OCI-LY7 (cell line): Measurements from ENCODE around the gene TBC1D17. TPM values are rescaled to one million over a fixed set of nuclear protein-coding genes. Genes with fewer than 3 reads are reported as not detected.

Experiments
- BruUV-seq: library from RNA; stranded (reverse); fragments of 400-500 nt; replicated peaks from 2 replicates; lab custom pipeline; 2021; lab: Mats Ljungman, UMichigan
- CTCF ChIA-PET: fragments of 300-600 bp; sonication (Branson Sonifier 250); formaldehyde crosslinking; loops from one replicate; lab custom pipeline; 2022; ENCODE audit warnings: antibody characterized with exemption; ENCODE audit not compliant: unreplicated experiment; lab: Charles Lee
- POLR2A ChIA-PET: fragments of 300-600 bp; sonication (Branson Sonifier 250); formaldehyde crosslinking; loops from one replicate; lab custom pipeline; 2022; ENCODE audit warnings: antibody characterized with exemption; lab: Charles Lee
- DNase-seq: peaks from one replicate; pipeline ENCODE4 v3.0.0-alpha.2; 2015; ENCODE audit warnings: low spot score
- H2AFZ ChIP-seq: fragments of 200-600 bp; sonication (generic), shearing (Covaris generic); 2 replicates; pipeline ENCODE4 v1.6.1; 2014; ENCODE audit warnings: mild to moderate bottlenecking, antibody characterized with exemption, low read length, moderate library complexity
- H3K27ac ChIP-seq: fragments of 200-600 bp; sonication (generic); 2 replicates; pipeline ENCODE4 v1.5.1; 2014; ENCODE audit warnings: mixed run types, low read depth, mild to moderate bottlenecking, moderate library complexity, low read length, inconsistent platforms; ENCODE audit not compliant: poor library complexity, severe bottlenecking
- H3K36me3 ChIP-seq: fragments of 200-600 bp; sonication (generic); 2 replicates; pipeline ENCODE4 v1.6.1; 2014; ENCODE audit warnings: mild to moderate bottlenecking, antibody characterized with exemption, low read length, moderate library complexity, mixed read lengths; ENCODE audit not compliant: insufficient read depth
- H3K4me1 ChIP-seq: fragments of 200-600 bp; sonication (generic); 2 replicates; pipeline ENCODE4 v1.5.1; 2014; ENCODE audit warnings: mild to moderate bottlenecking, low read length; ENCODE audit not compliant: insufficient read depth, poor library complexity, severe bottlenecking
- H3K4me2 ChIP-seq: fragments of 200-600 bp; sonication (generic); 2 replicates; pipeline ENCODE4 v1.6.1; 2014; ENCODE audit warnings: mild to moderate bottlenecking, low read length
- H3K4me3 ChIP-seq: fragments of 200-600 bp; sonication (generic); 2 replicates; pipeline ENCODE4 v1.5.1; 2014; ENCODE audit warnings: mild to moderate bottlenecking, low read depth, low read length; ENCODE audit not compliant: poor library complexity, severe bottlenecking
- H3K79me2 ChIP-seq: fragments of 200-600 bp; sonication (generic); 2 replicates; pipeline ENCODE4 v1.6.1; 2016; ENCODE audit warnings: low read depth, mild to moderate bottlenecking, low read length, moderate library complexity, mixed read lengths; ENCODE audit not compliant: insufficient read depth
- H3K9me2 ChIP-seq: fragments of 200-600 bp; sonication (generic); 2 replicates; pipeline ENCODE4 v1.6.1; 2016; ENCODE audit warnings: mild to moderate bottlenecking, low read length, mixed read lengths; ENCODE audit not compliant: insufficient read depth
- H3K9me3 ChIP-seq: fragments of 200-600 bp; sonication (generic); 2 replicates; pipeline ENCODE4 v1.6.1; 2014; ENCODE audit warnings: mild to moderate bottlenecking, mixed run types, low read length, mixed read lengths
- H4K20me1 ChIP-seq: fragments of 200-600 bp; sonication (generic); 2 replicates; pipeline ENCODE4 v1.6.1; 2014; ENCODE audit warnings: mild to moderate bottlenecking, antibody characterized with exemption, low read length, moderate library complexity, mixed read lengths; ENCODE audit not compliant: insufficient read depth
- CTCF ChIP-seq: fragments of 200-600 bp; sonication (generic); conservative IDR thresholded peaks from 2 replicates; pipeline ENCODE4 v1.5.1; 2014; ENCODE audit warnings: mild to moderate bottlenecking, antibody characterized with exemption, low read length, moderate library complexity, mixed read lengths
- EZH2phosphoT487 ChIP-seq: fragments of 200-600 bp; sonication (generic); IDR thresholded peaks from 2 replicates; pipeline ENCODE4 v1.6.1; 2018; ENCODE audit warnings: low read depth, borderline replicate concordance, mild to moderate bottlenecking, mixed run types, antibody characterized with exemption, low read length, moderate library complexity, mixed read lengths
- intact Hi-C: fragments of 100-400 bp; cut with micrococcal nuclease; formaldehyde crosslinking; loops from one replicate; pipeline ENCODE4 v1.10.0; 2022; ENCODE audit not compliant: unreplicated experiment
- total RNA-seq, 2 experiments: library from RNA; depleted of rRNA in 1 of 2; stranded (reverse); fragments of >200 nt in 1 of 2; shearing (Covaris generic) in 1 of 2; gene quantifications; 2 replicates each; pipeline ENCODE4 v1.2.3, GENCODE V29; 2014 to 2022

Gene TBC1D17
- total RNA-seq, 2 experiments from 2014 or later = 8.0 to 24.0 TPM

- DNase-seq = peak; percentile 90
- Histone ChIP-seq H3K9me2 (no peaks in the 10 kb centered on the region), H3K4me3 (peak within 1 kb of the TSS; percentile 80), H3K4me1 (peaks cover 52% of the 10 kb centered on the region), H3K79me2 (peaks cover 28% of the 10 kb centered on the region; the same call in 1 of the 2 replicates), H3K27ac (peak within 1 kb of the TSS; percentile 69), H4K20me1 (peaks cover 10% of the 10 kb centered on the region; the same call in 1 of the 2 replicates), H2AFZ (peak within 1 kb of the TSS; percentile 46; the same call in 1 of the 2 replicates), H3K36me3 (peaks cover 41% of the 10 kb centered on the region), H3K9me3 (no peaks in the 10 kb centered on the region), H3K4me2 (peak within 1 kb of the TSS; percentile 89)
- no TSS peak for BruUV-seq
- POLR2A ChIA-PET = interaction anchor here (0.6 to 0.8 kb wide), 2 partner anchors 9 to 218 kb away, joined by 3 to 7 read pairs; no protein-coding TSS in a partner anchor
- TF ChIP-seq EZH2phosphoT487 = no peak
- TF ChIP-seq CTCF = no peak
- intact Hi-C loops = loop anchor here (1.0 to 2.0 kb wide), 2 partner anchors 54 to 101 kb away; partner anchors contain the start of gene FUZ
- CTCF ChIA-PET = no interaction called here
Observed at GRCh38 chr19:49866933-49867782, 10.3 kb upstream of the TBC1D17 start, which contains the start of gene PNKP. TSS of gene PNKP (minus strand) at chr19:49867576. CDS start at chr19:49867204, 372 bp downstream.

GRCh38 chr19:49869009-49869483, 8.5 kb upstream of the TBC1D17 start:
- Histone ChIP-seq H3K4me2 (peak overlapping the region; percentile 66), H2AFZ (peak overlapping the region; percentile 51; the same call in 1 of the 2 replicates), H3K4me3 (peak overlapping the region; percentile 69), H4K20me1 (peaks cover 10% of the 10 kb centered on the region; the same call in 1 of the 2 replicates), H3K79me2 (peaks cover 28% of the 10 kb centered on the region; the same call in 1 of the 2 replicates), H3K9me3 (no peaks in the 10 kb centered on the region), H3K27ac (peak overlapping the region; percentile 49), H3K4me1 (peaks cover 52% of the 10 kb centered on the region), H3K9me2 (no peaks in the 10 kb centered on the region), H3K36me3 (peaks cover 23% of the 10 kb centered on the region)
- BruUV-seq = no TSS peak
- no peak for DNase-seq
- TF ChIP-seq EZH2phosphoT487 (no peak), CTCF (no peak)
- CTCF ChIA-PET = no interaction called here
- intact Hi-C loops = no loop called here
- POLR2A ChIA-PET = interaction anchor here (0.7 to 1.1 kb wide), 4 partner anchors 11 to 50 kb away, joined by 3 to 7 read pairs (median 4); no protein-coding TSS in a partner anchor
